ENCODE measurements around the gene MME. TPM values are rescaled to one million over a fixed set of nuclear protein-coding genes. Genes with fewer than 3 reads are reported as not detected.

The MME gene
- total and polyA plus RNA-seq, 2 of the 8 experiments (the other 6 are each of a cell fraction or from before 2014, with no cell fraction given), result 5.0 to 39.6 TPM

GRCh38 chr3:155178810-155179436 is 98.8 kb downstream of the MME start:
- Histone ChIP-seq H3K9ac (replicated peaks in 1 of 4; ENCODE audit: extremely low read depth in 1 of 4, low read depth in 3 of 4, low read length in 3 of 4) (no peak overlapping the region), H3K4me1 (replicated peaks in 1 of 4; ENCODE audit: control insufficient read depth in 3 of 4, insufficient read depth in 4 of 4, low read length in 3 of 4) (no peaks in the 10 kb centered on the region), H2AK5ac (ENCODE audit: low read depth, low read length) (no peak overlapping the region), H3K18ac (ENCODE audit: extremely low read depth, low read length) (no peak overlapping the region), H3K79me1 (ENCODE audit: low read depth, low read length) (no peaks in the 10 kb centered on the region), H2BK20ac (ENCODE audit: low read length) (no peak overlapping the region), H3K23ac (ENCODE audit: insufficient read length) (no peak overlapping the region), H4K8ac (ENCODE audit: extremely low read depth, insufficient read depth, low read length) (no peak overlapping the region), H3K4me2 (ENCODE audit: insufficient read depth in 1 of 2, low read depth in 2 of 2, low read length in 2 of 2) (no peak overlapping the region), H2BK120ac (replicated peaks; ENCODE audit: low read depth, low read length) (no peak overlapping the region), H4K20me1 (replicated peaks in 1 of 2; ENCODE audit: control insufficient read depth in 1 of 2, insufficient read depth in 2 of 2, low read length in 2 of 2) (no peaks in the 10 kb centered on the region), H3K9me3 (ENCODE audit: insufficient read depth in 2 of 2, low read depth in 1 of 2, low read length in 1 of 2) (no peaks in the 10 kb centered on the region), H3K27me3 (replicated peaks in 1 of 4; ENCODE audit: control insufficient read depth in 3 of 4, extremely low read depth in 1 of 4, insufficient read depth in 3 of 4, low read length in 3 of 4) (no peaks in the 10 kb centered on the region), H3K56ac (replicated peaks; ENCODE audit: insufficient read length, low read depth, low read length) (no peak overlapping the region), H3K14ac (ENCODE audit: insufficient read length) (no peak overlapping the region), H3K4me3 (ENCODE audit: extremely low read depth in 1 of 4, insufficient read depth in 2 of 4, low read depth in 3 of 4, low read length in 4 of 4) (no peak overlapping the region), H3K36me3 (ENCODE audit: control insufficient read depth in 2 of 4, insufficient read depth in 4 of 4, low read length in 3 of 4) (no peaks in the 10 kb centered on the region), H2BK12ac (ENCODE audit: low read depth, low read length) (no peak overlapping the region), H3K27ac (ENCODE audit: low read depth, low read length) (no peak overlapping the region), H3K23me2 (ENCODE audit: low read depth, low read length) (no peaks in the 10 kb centered on the region), H4K91ac (replicated peaks; ENCODE audit: insufficient read length, low read length) (no peak overlapping the region), H2BK15ac (ENCODE audit: low read length) (no peak overlapping the region), H3K4ac (replicated peaks; ENCODE audit: insufficient read length, low read depth, low read length) (no peak overlapping the region), H3K79me2 (ENCODE audit: control insufficient read depth in 1 of 2, insufficient read depth in 2 of 2, low read length in 2 of 2) (no peaks in the 10 kb centered on the region), H4K5ac (ENCODE audit: insufficient read length, low read depth, low read length) (no peak overlapping the region), H2AFZ (ENCODE audit: low read length) (no peak overlapping the region), H2BK5ac (ENCODE audit: low read depth, low read length) (no peak overlapping the region)
- POLR2A ChIA-PET (ENCODE audit: partially characterized antibody), result no interaction called here
- 85% methylated on average over 3 of the region's 3 CpGs; no CpG with 5 or more reads in 1 of the 2 experiments for WGBS, 2 experiments (ENCODE audit: extremely low coverage in 1 of 2, insufficient coverage in 1 of 2, insufficient read length in 1 of 2, insufficient replicate concordance in 2 of 2, low coverage in 1 of 2, low lambda C conversion rate in 2 of 2, missing lambda C conversion rate in 1 of 2)
- DNase-seq (ENCODE audit: low read depth in 1 of 2, low spot score in 2 of 2), result no peak
- no peak for FAIRE-seq
- CTCF ChIA-PET (ENCODE audit: partially characterized antibody), result no interaction called here
- TF ChIP-seq CTBP2 (IDR thresholded peaks at IDR 0.05; ENCODE audit: borderline replicate concordance, insufficient read depth, insufficient read length, low read length) (no peak), SIN3A (conservative IDR thresholded peaks at IDR 0.05 in 1 of 2, IDR thresholded peaks at IDR 0.05 in 1 of 2; ENCODE audit: low read depth in 1 of 2, low read length in 2 of 2) (no peak), CREB1 (IDR thresholded peaks at IDR 0.05) (no peak), KDM5A (IDR thresholded peaks at IDR 0.05; ENCODE audit: low read length) (no peak), BACH1 (IDR thresholded peaks at IDR 0.05; ENCODE audit: low read length) (no peak), RNF2 (IDR thresholded peaks at IDR 0.05; ENCODE audit: borderline replicate concordance, low read depth, low read length, missing control alignments, poor library complexity, severe bottlenecking) (no peak), BCL11A (IDR thresholded peaks at IDR 0.05; ENCODE audit: low read depth in 2 of 2, low read length in 2 of 2) (no peak), MAX (IDR thresholded peaks at IDR 0.05) (no peak), SP4 (IDR thresholded peaks at IDR 0.05; ENCODE audit: low read length) (no peak), POLR2A (IDR thresholded peaks at IDR 0.05; ENCODE audit: control extremely low read depth in 1 of 2, low read depth in 2 of 2, low read length in 2 of 2) (no peak)
- TF ChIP-seq, protein P1, sequence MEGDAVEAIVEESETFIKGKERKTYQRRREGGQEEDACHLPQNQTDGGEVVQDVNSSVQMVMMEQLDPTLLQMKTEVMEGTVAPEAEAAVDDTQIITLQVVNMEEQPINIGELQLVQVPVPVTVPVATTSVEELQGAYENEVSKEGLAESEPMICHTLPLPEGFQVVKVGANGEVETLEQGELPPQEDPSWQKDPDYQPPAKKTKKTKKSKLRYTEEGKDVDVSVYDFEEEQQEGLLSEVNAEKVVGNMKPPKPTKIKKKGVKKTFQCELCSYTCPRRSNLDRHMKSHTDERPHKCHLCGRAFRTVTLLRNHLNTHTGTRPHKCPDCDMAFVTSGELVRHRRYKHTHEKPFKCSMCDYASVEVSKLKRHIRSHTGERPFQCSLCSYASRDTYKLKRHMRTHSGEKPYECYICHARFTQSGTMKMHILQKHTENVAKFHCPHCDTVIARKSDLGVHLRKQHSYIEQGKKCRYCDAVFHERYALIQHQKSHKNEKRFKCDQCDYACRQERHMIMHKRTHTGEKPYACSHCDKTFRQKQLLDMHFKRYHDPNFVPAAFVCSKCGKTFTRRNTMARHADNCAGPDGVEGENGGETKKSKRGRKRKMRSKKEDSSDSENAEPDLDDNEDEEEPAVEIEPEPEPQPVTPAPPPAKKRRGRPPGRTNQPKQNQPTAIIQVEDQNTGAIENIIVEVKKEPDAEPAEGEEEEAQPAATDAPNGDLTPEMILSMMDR (IDR thresholded peaks at IDR 0.05; ENCODE audit: control extremely low read depth in 1 of 3, insufficient read depth in 1 of 3, low read depth in 1 of 3, low read length in 3 of 3), result no peak

Data from H1 (cell line).